SW480 (cell line): Measurements from ENCODE around the gene DOCK10.
A peak's percentile ranks its signal among the peaks of the same experiment; 100 is the strongest.

ENCODE experiments used
- DNase-seq: peaks from one replicate; pipeline ENCODE4 v3.0.0-alpha.2; 2016; ENCODE audit warnings: low spot score

DOCK10 gene

DNA sequence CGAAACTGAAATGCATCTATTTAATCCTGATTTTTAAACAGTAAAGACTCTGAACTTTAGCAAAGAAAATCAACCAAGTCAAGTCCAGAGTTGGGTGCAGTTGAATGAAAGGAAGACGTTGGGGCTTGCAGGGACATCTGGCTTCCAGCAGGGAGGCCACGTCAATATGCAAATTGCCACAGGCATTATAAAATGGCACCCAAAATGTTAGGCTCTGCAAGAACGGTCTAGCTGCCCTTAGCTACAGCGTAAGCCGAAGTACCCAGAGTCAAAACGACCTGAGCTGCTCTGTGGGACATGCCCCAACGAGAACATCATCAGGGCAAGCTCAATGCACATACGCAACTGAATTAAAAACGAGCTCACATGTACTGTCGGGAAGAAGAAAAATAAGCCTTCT, 30.7 kb downstream of the DOCK10 start:
- DNase-seq = no peak

DNA sequence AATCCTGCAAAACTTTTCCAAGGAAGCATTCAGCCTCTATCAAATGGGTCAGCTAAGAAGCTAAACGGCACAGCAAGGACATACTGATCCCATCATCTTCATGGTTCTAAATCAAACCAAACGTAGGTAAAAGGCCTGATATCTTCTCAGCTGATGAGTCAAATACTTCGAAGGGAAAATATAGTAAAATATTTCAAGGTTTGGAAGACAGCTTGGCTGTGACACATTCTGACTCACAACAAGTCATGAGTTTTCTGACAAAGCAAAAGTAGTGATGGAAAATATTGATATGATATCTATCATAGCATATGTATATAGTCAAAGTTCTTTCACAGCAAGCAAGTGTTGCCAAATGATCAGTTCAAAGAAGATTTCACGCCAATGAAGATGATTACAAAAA, 31.5 kb downstream of the DOCK10 start:
- no peak for DNase-seq

DNA sequence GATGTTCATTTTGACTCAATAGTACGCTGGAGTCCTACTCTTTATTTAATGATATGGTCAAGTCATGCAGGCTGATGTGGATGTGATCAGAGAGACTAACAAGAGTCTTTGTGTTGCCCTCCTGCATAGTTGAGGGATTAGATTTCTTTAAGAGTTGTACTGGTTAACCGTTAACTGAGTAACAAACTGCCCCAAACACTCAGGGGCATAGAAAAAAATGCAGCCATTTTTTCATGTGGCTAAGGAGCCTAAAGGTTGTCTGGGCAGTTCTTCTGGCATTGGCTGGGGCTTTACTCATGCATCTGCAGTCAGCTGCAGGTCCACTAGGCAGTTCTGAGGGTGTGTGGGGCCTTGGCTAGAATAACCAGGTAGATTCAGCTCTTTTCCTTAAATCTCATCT, 32.5 kb downstream of the DOCK10 start:
- no peak for DNase-seq

DNA sequence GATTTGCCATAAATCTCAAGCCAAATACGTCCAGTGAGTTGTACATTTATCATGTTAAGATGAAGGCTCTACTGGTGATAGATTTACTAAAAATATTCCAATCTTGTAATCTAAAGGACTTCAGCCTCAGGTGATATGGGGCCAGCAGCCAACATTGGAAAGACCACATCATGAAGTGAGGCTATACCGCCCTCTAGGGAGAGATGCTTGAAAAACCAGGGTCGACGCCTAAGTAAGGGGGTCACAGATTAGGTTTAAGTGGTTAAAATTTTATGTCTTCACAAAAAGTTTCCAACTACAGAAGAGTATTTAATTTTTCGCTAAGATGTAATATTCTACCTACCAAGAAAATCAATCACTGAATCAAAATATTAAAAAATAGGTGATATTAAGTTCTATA, 33.3 kb downstream of the DOCK10 start:
- peak; percentile 4 for DNase-seq

DNA sequence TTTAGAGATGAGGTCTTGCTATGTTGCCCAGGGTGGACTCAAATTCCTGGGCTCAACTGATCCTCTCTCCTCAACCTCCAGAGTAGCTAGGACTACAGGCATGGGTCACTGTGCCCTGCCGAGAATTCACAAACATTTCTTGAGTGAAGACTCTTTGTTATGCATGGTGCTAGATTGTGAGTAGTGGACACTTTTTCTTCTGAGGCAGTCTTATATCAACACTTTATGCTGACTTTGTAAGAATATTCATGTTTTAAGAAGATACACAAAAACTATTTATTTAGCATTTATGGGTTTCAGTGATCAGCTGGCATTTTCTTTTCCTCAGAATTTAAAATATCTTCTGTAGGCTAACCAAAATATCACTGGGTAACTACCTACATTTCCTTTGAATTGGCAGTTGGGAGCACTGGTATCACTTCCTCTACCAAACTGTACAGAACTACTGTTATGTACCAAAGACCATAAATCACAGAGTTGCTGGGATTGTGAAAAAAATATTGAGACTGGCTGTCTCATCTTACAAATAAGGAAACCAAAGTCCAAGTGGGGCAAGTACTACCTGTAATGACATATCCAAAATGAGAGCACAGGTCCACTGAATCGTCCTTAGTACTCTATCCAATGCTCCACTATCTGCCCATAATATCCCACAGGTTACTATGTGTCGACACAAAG, 34.0 kb downstream of the DOCK10 start:
- no peak for DNase-seq

DNA sequence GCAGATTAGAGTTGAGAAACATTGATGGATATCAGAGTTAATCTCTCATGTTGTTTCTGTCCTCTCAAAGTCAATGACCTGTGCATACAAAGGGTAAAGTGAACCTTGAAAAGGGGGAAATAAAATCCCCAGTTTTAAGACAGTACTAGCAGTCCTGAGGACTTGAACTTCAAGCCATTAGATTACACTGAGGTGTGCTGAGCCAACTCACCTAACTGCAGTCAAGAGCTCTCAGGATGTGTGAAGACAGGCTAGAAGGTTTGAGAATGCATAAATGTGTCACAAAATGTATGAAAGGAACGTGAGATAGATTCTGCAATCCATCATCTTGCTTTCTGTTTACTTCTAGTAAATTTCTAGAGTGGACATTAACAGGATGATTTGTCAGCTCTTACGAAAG, 35.5 kb downstream of the DOCK10 start:
- DNase-seq = no peak

DNA sequence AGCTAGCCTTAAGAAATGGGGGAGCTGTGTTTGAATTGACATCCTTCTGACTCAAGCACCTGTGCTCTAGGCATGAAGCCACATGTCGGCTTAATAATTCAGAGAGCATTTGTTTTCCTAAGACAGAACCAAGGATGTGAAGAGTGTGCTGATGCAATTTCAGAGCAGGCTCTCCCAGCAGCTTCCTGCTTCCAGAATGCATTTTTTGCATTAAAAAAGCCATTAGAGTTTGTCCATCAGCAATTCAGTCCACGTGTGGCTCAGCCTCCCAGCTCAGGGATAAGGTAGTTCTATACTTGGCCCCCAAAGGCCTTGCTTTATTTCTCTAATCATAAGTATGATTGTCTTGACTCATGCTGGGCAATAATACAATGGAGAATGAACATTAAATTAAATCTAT, 37.7 kb downstream of the DOCK10 start:
- DNase-seq = no peak

DNA sequence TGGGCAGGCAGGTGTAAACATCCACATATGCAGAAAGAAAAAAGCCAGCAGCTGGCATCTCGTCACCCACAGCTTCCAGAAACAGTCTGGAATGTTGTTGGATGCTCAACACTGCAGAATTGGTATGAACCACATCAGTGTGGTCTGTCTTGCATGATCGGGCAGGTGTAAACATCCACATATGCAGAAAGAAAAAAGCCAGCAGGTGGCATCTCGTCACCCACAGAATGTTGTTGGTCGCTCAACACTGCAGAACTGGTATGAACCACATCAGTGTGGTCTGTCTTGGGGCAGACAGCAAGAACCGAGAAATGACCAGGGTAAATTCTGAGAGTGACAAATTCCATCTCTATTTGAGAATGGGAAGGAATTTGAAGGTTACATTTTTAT, 39.6 kb downstream of the DOCK10 start:
- DNase-seq = peak; percentile 41

DNA sequence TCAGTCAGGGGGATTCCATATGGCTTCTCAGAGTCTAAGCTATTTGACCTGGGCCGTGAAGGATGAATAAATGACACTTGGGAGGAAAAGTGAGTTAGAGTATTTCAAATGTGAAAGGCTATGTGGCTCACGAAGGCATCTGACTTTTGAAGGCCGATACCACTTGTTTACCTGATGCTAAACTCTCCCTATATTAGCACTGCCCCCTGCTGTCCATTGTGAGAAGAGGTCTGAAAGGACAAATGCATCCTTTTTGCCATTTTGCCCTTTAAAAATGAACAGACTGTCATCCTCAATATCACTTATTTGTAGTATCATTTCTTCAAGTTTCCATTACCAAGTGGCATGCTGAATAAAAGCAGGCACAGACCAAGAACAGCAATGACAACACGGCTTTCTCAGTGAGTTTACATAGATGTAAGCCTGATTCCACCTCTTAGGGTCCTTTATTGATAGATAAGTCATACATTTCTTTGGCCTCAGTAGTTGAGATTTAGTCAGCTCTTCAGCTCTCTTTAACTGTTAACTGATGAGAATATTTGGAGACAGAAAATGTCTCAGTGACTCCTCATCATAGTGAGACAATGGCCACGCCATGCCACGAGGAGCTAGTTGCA, 40.1 kb downstream of the DOCK10 start:
- peak; percentile 60 for DNase-seq

DNA sequence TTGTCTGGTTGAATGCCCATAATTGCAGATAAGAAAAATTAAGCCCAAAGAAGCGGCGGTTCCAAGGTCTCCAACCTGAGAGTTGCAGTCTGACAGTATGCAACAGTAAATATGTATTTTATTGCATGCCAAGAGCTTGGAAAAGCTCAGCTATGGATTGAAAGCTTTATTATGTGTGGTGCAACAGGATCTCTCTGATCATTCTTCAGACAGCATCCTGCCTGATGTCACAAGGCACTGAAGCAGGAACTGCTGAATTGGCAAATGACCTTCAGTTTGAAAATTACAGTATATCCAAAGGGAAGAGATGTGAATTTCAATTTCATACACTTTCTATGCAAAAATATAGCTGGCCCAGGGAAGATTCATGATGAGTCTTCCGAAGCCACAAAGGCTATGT, 42.5 kb downstream of the DOCK10 start:
- no peak for DNase-seq

DNA sequence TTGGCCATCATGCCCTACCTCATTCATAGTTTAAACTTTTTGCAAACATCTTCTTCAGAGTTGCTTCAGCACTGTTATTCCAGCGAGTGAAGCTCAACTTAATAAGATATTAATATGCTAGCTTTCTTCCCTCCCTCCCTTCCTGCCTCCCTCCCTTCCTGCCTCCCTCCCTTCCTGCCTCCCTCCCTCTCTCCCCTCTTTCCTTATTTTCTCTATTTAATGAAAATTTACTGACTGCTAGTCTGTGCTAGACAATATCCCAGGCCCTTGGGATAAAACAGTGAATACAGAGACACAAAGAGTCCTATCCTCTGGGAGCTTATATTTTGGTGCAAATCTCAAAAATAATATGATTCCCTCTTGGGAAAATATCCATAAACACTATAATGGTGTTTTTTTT, 42.9 kb downstream of the DOCK10 start:
- DNase-seq = no peak

DNA sequence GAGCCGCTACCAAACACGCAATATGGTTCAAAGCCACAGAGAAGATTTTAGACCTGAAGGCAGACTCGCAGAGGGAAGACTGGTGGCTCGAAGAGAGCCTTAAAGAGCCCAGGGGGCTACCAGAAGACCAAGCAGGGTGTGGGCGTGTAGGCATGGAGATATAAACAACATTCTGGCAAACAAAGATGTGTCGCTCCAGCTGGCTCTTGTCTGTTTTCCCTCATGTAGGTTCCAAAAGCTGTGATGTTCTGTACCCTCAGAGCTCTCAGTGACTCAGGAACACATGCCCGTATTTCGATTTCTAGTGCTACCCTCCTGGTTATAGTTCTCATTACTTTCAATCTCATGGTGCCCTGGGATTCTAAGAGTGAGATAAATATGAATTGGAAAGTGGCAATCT, 44.5 kb downstream of the DOCK10 start:
- no peak for DNase-seq

DNA sequence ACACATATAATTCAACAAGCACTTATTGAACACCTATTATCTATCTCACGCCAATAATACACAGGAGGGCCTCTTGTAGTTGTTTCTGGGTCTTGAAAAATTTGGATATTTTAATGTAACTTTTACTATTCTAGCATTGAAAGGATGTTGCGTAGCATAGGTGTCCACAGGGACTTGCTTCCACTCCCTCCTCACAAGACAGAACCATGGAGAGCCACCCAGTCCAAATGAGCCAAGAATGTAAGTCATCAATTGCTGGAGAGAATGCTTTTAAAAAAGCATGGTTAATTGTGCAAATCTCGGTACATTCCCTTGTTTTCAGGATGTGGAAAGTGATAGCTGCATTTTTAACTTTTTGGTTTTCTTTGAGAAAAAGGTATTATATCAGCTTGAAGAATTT, 46.8 kb downstream of the DOCK10 start:
- no peak for DNase-seq

DNA sequence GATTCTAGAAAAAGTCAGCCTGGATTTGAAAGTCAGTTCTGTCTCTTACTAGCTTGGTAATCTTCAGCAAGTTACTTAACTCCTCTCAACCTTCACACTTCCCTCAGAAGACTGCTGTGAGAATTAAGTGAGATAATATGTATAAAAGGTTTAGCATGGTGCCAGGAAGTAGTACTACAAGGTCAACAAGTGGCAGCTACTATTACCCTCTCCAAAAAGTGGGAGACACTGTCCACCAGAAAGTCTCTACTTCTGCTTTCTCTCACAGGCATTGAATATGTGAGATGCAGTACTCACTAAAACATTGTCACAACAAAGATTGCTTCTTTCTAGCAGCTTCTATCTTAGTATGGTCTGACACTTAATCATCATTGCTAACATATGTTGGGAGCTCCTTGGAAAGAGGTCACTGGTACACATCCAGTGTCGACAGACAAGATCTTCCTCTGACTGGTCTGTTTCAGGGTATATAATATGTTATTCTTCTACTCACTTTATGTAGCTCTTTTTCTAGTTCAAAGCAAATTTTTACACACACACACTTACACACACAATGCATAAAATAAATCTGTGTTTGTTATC, 47.9 kb downstream of the DOCK10 start:
- DNase-seq = no peak

DNA sequence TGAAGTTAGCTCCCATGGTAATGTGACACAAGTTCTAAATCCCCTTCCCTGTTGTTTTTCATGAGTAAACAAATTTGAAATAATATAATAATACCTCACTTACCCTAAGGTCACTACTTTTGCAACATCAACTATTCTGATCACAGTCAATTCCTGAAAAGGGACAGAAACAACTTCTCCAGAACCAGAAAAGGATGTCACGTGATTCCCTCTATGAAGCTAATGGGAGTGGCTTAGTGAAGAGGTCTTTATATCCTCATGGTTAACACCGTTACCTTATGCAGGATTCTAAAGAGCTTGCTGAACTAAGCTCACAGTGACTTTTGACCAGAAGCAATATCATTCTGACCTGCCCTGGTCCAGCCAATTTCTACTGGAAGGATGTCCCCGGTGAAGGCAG, 51.6 kb downstream of the DOCK10 start:
- DNase-seq = no peak

DNA sequence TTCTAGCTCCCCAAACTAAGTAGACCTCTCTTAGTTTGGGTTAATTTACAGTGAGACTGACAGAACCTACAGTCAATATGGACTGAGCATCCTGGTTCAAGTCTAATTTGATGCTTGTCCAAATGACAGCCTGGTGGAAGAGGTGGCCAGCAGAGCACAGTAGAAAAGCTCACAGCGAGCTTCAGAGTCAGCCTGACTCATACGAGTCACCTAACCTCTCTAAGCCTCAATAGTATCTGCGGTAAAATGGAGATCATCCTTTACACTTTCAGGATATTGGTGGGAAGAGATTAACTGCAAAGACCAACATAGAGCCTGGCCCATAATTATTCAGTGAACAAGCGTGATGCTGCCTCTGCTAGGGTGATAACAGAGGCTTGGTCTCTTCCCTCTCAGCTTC, 54.5 kb downstream of the DOCK10 start:
- DNase-seq = no peak

DNA sequence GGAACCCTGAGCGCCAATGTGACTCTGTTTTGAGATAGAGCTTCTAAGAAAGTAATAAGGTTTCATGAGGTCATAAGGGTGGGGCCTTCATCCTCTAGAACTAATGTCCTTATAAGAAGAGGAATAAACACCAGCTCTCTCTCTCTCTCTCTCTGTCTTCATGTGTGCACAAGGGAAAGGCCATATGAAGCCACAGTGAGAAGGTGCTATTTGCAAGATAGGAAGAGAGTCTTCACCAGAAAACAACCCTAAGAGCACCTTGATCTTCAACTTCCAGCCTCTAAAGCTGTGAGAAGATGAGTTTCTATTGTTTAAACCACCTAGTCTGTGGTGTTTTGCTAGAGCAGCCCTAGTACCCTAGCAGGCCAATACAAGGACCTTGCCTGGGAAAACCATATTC, 55.8 kb downstream of the DOCK10 start:
- no peak for DNase-seq

DNA sequence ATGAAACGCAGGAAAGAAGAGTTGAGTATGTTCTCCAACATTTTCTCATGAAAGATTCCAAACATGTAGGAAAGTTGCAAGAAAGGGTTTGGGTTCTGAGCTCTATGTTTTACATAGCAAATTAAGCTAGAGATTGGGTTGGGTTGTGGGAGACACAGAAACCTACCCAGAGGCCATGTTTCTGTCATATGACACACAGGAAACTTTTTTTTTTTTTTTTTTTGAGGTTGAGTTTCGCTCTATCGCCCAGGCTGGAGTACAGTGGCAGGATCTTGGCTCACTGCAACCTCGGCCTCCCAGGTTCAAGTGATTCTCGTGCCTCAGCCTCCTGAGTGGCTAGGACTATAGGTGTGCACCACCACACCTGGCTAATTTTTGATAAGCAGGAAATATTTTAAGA, 57.6 kb downstream of the DOCK10 start:
- DNase-seq = no peak

DNA sequence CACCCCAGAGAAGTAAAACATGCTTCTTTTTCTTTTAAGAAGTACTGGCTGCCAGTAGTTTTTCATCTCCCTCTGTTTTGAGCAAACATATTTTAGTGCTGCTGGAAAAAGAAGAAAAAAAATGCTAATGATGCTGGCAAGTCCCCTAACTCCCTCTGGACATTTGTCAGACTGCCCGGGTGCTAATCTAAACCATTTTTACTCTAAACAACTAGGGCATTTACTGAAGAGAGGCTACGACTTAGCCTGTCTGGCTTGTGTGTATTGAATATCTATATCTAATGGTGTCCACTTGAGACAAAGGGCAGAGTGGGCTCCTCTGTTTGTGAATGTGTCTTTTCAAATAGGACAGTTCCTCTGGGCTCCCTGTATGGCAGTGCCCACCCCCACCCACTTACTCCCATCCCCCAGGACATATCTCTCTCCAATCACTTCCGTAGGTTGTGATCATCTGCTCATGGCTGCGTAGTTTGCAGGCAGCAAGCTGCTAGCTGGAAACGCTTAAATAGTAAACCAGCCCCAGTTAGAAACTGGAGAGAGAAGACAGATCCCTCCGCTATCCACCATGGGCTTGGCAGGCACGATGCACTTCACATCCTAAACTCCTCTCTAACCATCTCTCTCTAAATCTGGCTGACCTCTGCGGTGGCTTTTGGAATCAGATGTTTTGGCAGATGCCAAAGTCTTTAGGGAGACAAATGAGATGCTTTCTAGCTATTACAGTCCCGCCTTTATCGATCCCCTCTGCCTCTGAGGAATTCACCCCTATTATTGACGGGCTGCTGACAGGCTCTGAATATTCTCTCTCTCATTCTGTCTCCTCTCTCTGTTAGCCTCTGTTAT, 58.3 kb downstream of the DOCK10 start:
- DNase-seq = no peak

DNA sequence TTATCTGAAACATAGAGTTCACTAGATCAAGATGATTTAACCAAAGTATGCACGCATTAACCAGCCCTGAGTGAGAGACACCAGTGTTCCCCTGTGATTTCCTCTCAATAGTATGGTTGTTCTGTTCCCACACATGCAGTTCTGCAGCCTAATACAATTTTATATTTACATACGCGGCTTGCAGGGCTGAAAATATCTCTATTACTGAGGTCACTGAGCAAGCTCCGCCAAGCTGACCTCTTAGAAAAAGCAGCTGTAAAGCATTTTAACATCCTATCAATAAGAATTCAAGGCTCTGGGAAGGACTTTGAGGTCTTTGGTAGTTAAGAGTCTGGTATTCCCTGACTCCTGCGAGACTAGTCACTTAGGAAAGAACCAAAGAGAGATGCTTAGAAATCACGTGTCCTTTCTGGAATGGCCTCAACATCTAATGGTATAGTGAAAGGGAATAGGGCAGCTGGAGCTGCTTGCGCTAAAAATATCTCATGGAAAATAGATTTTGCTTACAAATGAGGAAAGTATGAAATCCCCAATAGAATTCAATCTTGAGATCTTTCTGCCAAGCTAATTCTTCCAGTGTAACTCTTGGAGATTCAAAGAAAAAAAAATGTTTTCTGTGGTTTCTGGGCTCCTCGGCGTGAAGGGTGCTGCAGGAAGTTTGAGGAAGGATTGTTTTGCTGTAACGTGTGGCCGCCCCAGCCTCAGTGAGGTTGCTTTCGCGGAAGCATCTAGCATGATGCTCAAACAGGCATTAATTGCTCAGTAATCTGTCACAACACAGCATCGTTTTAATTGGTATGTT, 59.2 kb downstream of the DOCK10 start:
- no peak for DNase-seq

DNA sequence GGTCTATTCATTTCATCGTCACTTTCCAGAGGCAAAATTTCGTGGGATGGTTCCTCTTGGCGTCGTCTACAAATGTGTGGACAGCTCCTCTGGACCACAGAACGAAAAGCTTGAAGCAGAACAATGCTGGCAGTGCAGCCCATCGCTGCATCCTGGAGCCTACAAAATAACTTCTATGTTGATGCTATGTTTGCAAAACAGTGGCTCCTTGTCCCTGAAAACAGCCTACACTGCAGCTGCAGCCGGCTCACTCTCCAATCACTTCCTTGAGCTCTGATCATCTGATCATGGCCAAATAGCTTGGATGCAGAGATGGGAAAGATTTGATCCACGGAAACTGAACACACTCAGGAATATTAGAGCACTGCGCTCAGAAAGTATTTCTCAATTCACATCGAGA, 60.0 kb downstream of the DOCK10 start:
- DNase-seq = no peak
